ENCODE measurements around the gene AIF1L. TPM values are rescaled to one million over a fixed set of nuclear protein-coding genes. Genes with fewer than 3 reads are reported as not detected.
"Not testable (repeated sequence)": the region's sequence is repeated elsewhere in the genome, so short reads cannot be mapped to it uniquely, and the experiment has no call there.

The AIF1L gene
- polyA plus RNA-seq, 3 donors, result not detected

DNA sequence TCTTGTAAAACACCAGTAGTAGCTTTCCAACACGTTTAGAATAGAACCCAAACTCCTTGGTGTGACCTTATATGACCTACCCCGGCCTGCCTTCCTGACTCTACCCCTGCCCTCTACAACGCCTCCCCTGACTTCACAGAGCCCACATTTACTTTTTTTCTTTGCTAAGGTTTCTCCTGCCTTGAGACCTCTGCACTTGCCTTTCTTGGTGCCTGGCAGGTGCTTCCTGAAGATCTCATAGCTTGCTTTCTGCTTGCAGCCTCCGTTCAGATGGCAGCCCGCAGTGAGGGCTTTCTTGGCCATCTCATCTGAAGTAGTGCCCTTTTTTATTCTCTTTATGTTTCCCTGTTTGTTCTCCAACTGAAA, 53.3 kb downstream of the AIF1L start:
- H3K9me3 ChIP-seq (replicated peaks in 1 of 2; ENCODE audit: control insufficient read depth in 1 of 2, insufficient read depth in 1 of 2, low read length in 2 of 2), result no peaks in the 10 kb centered on the region
- no peak overlapping the region for H3K4me3 ChIP-seq (replicated peaks in 1 of 3; ENCODE audit: low read depth in 2 of 3, low read length in 3 of 3)
- Mint-ChIP-seq H3K4me3 (no peak overlapping the region), H3K27ac (peak overlapping the region in 2 of 7 donors; percentile 20 to 23), H3K27me3 (ENCODE audit: low read depth in 3 of 3) (no peaks in the 10 kb centered on the region), H3K4me1 (no peaks in the 10 kb centered on the region), H3K36me3 (peaks cover 85 to 96% of the 10 kb centered on the region in 2 donors), H3K9me3 (no peaks in the 10 kb centered on the region)
- no peak overlapping the region for H3K27ac ChIP-seq (ENCODE audit: low read depth in 1 of 2, low read length in 2 of 2)
- no peak overlapping the region for H3K9ac ChIP-seq (ENCODE audit: insufficient read depth, low read length, poor library complexity, severe bottlenecking)
- WGBS (ENCODE audit: insufficient coverage), result 25% methylated on average over 4 of the region's 5 CpGs
- H3K4me1 ChIP-seq (ENCODE audit: control insufficient read depth in 1 of 2, insufficient read depth in 2 of 2, low read length in 2 of 2), result no peaks in the 10 kb centered on the region
- no peaks in the 10 kb centered on the region for H4K20me1 ChIP-seq (ENCODE audit: insufficient read depth, low read length)
- H3K27me3 ChIP-seq (ENCODE audit: control insufficient read depth in 2 of 2, insufficient read depth in 2 of 2, low read length in 2 of 2), result no peaks in the 10 kb centered on the region
- peaks cover 96 to 100% of the 10 kb centered on the region in 2 donors for H3K36me3 ChIP-seq (replicated peaks in 1 of 2; ENCODE audit: control insufficient read depth in 1 of 2, insufficient read depth in 2 of 2, low read length in 2 of 2)
- H3K79me2 ChIP-seq (ENCODE audit: insufficient read depth, low read length), result no peaks in the 10 kb centered on the region
- H2AFZ ChIP-seq (ENCODE audit: insufficient read depth, low read depth, low read length, poor library complexity, severe bottlenecking), result no peak overlapping the region
- H3K4me2 ChIP-seq (replicated peaks; ENCODE audit: extremely low read depth, low read length, poor library complexity, severe bottlenecking), result no peak overlapping the region
- intact Hi-C loops (cut with micrococcal nuclease), result loop anchor here in 1 of 2 donors (10.0 kb wide), 1 partner anchor 1135 kb away; no protein-coding TSS in a partner anchor
- TF ChIP-seq CTCF (IDR thresholded peaks at IDR 0.05), result no peak
- DNase-seq, result no peak

GRCh38 chr9:131153595-131153994, 57.3 kb downstream of the AIF1L start:
- no peaks in the 10 kb centered on the region for H3K27me3 Mint-ChIP-seq (ENCODE audit: low read depth in 3 of 3)
- peak overlapping the region in 1 of 7 donors; percentile 28 for H3K27ac Mint-ChIP-seq
- Histone ChIP-seq H3K9ac (ENCODE audit: insufficient read depth, low read length, poor library complexity, severe bottlenecking) (no peak overlapping the region), H3K4me2 (replicated peaks; ENCODE audit: extremely low read depth, low read length, poor library complexity, severe bottlenecking) (no peak overlapping the region), H3K9me3 (replicated peaks in 1 of 2; ENCODE audit: control insufficient read depth in 1 of 2, insufficient read depth in 1 of 2, low read length in 2 of 2) (no peaks in the 10 kb centered on the region), H4K20me1 (ENCODE audit: insufficient read depth, low read length) (no peaks in the 10 kb centered on the region), H3K27me3 (ENCODE audit: control insufficient read depth in 2 of 2, insufficient read depth in 2 of 2, low read length in 2 of 2) (no peaks in the 10 kb centered on the region), H2AFZ (ENCODE audit: insufficient read depth, low read depth, low read length, poor library complexity, severe bottlenecking) (no peak overlapping the region), H3K27ac (ENCODE audit: low read depth in 1 of 2, low read length in 2 of 2) (no peak overlapping the region), H3K4me3 (replicated peaks in 1 of 3; ENCODE audit: low read depth in 2 of 3, low read length in 3 of 3) (no peak overlapping the region), H3K4me1 (ENCODE audit: control insufficient read depth in 1 of 2, insufficient read depth in 2 of 2, low read length in 2 of 2) (no peaks in the 10 kb centered on the region), H3K79me2 (ENCODE audit: insufficient read depth, low read length) (no peaks in the 10 kb centered on the region), H3K36me3 (replicated peaks in 1 of 2; ENCODE audit: control insufficient read depth in 1 of 2, insufficient read depth in 2 of 2, low read length in 2 of 2) (peaks cover 80 to 100% of the 10 kb centered on the region in 2 donors)
- no peaks in the 10 kb centered on the region for H3K4me1 Mint-ChIP-seq
- no peaks in the 10 kb centered on the region for H3K9me3 Mint-ChIP-seq
- peaks cover 80 to 96% of the 10 kb centered on the region in 2 donors for H3K36me3 Mint-ChIP-seq
- TF ChIP-seq CTCF (IDR thresholded peaks at IDR 0.05), result no peak
- WGBS (ENCODE audit: insufficient coverage), result 100% methylated on average over 4 of the region's 4 CpGs
- intact Hi-C loops (cut with micrococcal nuclease), result no loop called here
- no peak overlapping the region for H3K4me3 Mint-ChIP-seq
- no peak for DNase-seq

- H3K27me3 Mint-ChIP-seq (ENCODE audit: low read depth in 3 of 3); H3K4me1 ChIP-seq (ENCODE audit: control insufficient read depth in 1 of 2, insufficient read depth in 2 of 2, low read length in 2 of 2); H3K79me2 ChIP-seq (ENCODE audit: insufficient read depth, low read length); H3K27me3 ChIP-seq (ENCODE audit: control insufficient read depth in 2 of 2, insufficient read depth in 2 of 2, low read length in 2 of 2); H4K20me1 ChIP-seq (ENCODE audit: insufficient read depth, low read length); H3K4me3 ChIP-seq (replicated peaks in 1 of 3; ENCODE audit: low read depth in 2 of 3, low read length in 3 of 3); H3K9me3 ChIP-seq (replicated peaks in 1 of 2; ENCODE audit: control insufficient read depth in 1 of 2, insufficient read depth in 1 of 2, low read length in 2 of 2); H3K4me2 ChIP-seq (replicated peaks; ENCODE audit: extremely low read depth, low read length, poor library complexity, severe bottlenecking); H3K27ac ChIP-seq (ENCODE audit: low read depth in 1 of 2, low read length in 2 of 2); intact Hi-C loops (cut with micrococcal nuclease); H3K9me3 Mint-ChIP-seq; H3K4me3 Mint-ChIP-seq; H3K4me1 Mint-ChIP-seq; H3K9ac ChIP-seq (ENCODE audit: insufficient read depth, low read length, poor library complexity, severe bottlenecking); DNase-seq; H2AFZ ChIP-seq (ENCODE audit: insufficient read depth, low read depth, low read length, poor library complexity, severe bottlenecking): not testable (repeated sequence)
- no CpG with 5 or more reads among the region's 1 CpG for WGBS (ENCODE audit: insufficient coverage)
- H3K36me3 ChIP-seq (replicated peaks in 1 of 2; ENCODE audit: control insufficient read depth in 1 of 2, insufficient read depth in 2 of 2, low read length in 2 of 2), result peaks cover 76 to 98% of the 10 kb centered on the region in 2 donors
- peaks cover 77 to 94% of the 10 kb centered on the region in 2 donors for H3K36me3 Mint-ChIP-seq
- H3K27ac Mint-ChIP-seq, result peak overlapping the region in 1 of 7 donors; percentile 60
These were observed 62.3 kb downstream of the AIF1L start for GRCh38 chr9:131158673-131159072.
